PC-9 (cell line): Measurements from ENCODE around the gene CRB2. TPM values are rescaled to one million over a fixed set of nuclear protein-coding genes. Genes with fewer than 3 reads are reported as not detected.

Experiments used
- BruUV-seq: library from RNA; stranded (reverse); fragments of 400-500 nt; replicated peaks from 2 replicates; lab custom pipeline; 2021; lab: Mats Ljungman, UMichigan
- CTCF ChIA-PET: fragments of 300-600 bp; sonication (Branson Sonifier 250); formaldehyde crosslinking; loops from one replicate; lab custom pipeline; 2022; ENCODE audit warnings: antibody characterized with exemption; lab: Charles Lee
- POLR2A ChIA-PET: fragments of 300-600 bp; sonication (Branson Sonifier 250); formaldehyde crosslinking; loops from one replicate; lab custom pipeline; 2022; ENCODE audit warnings: antibody characterized with exemption; ENCODE audit not compliant: unreplicated experiment; lab: Charles Lee
- DNase-seq, 2 experiments: peaks; one replicate each; pipeline versions ENCODE4 v3.0.0 to v3.0.0-alpha.2; 2015 to 2022; ENCODE audit warnings: mixed read lengths in 1 of 2
- H2AFZ ChIP-seq: fragments of 200-600 bp; sonication (generic); 2 replicates; pipeline ENCODE4 v1.8.1; 2017; ENCODE audit warnings: antibody characterized with exemption
- H3F3A ChIP-seq: fragments of 200-600 bp; sonication (generic); 2 replicates; pipeline ENCODE4 v1.8.1; 2017; ENCODE audit warnings: antibody characterized with exemption, mild to moderate bottlenecking, low read depth; ENCODE audit not compliant: insufficient read depth
- H3K27ac ChIP-seq: fragments of 200-600 bp; sonication (generic); 2 replicates; pipeline ENCODE4 v1.6.1; 2016; ENCODE audit warnings: mixed run types
- H3K27me3 ChIP-seq: fragments of 200-600 bp; sonication (generic); 2 replicates; pipeline ENCODE4 v1.6.1; 2016; ENCODE audit warnings: low read depth, mixed run types; ENCODE audit not compliant: insufficient read depth
- H3K36me3 ChIP-seq: fragments of 200-600 bp; sonication (generic); 2 replicates; pipeline ENCODE4 v1.6.1; 2016; ENCODE audit warnings: low read depth, mixed run types
- H3K4me1 ChIP-seq: fragments of 200-600 bp; sonication (generic); replicated peaks from 2 replicates; pipeline ENCODE4 v1.6.1; 2016; ENCODE audit warnings: mixed run types; ENCODE audit not compliant: insufficient read depth
- H3K4me2 ChIP-seq: fragments of 200-600 bp; sonication (generic); 2 replicates; pipeline ENCODE4 v1.6.1; 2017; ENCODE audit warnings: mixed run types
- H3K4me3 ChIP-seq: fragments of 200-600 bp; sonication (generic); 2 replicates; pipeline ENCODE4 v1.6.1; 2016; ENCODE audit warnings: mixed run types
- H3K79me2 ChIP-seq: fragments of 200-600 bp; sonication (generic); 2 replicates; pipeline ENCODE4 v1.6.1; 2017; ENCODE audit warnings: low read depth, mixed run types
- H3K9me2 ChIP-seq: fragments of 200-600 bp; sonication (generic); 2 replicates; pipeline ENCODE4 v1.8.1; 2017; ENCODE audit warnings: mild to moderate bottlenecking; ENCODE audit not compliant: insufficient read depth
- H3K9me3 ChIP-seq: fragments of 200-600 bp; sonication (generic); 2 replicates; pipeline ENCODE4 v1.8.1; 2016; ENCODE audit warnings: low read depth; ENCODE audit not compliant: insufficient read depth
- H4K20me1 ChIP-seq: fragments of 200-600 bp; sonication (generic); 2 replicates; pipeline ENCODE4 v1.8.1; 2017; ENCODE audit not compliant: insufficient read depth
- EZH2 ChIP-seq: fragments of 200-600 bp; sonication (generic); IDR thresholded peaks from 2 replicates; pipeline ENCODE4 v1.8.0; 2017; ENCODE audit warnings: antibody characterized with exemption, low read depth
- intact Hi-C: fragments of 100-400 bp; cut with micrococcal nuclease; formaldehyde crosslinking; loops from one replicate; pipeline ENCODE4 v1.10.0; 2022; ENCODE audit not compliant: unreplicated experiment
- total RNA-seq: library from RNA; stranded (reverse); gene quantifications from 2 replicates; pipeline ENCODE4 v1.2.3, GENCODE V29; 2021
- TF ChIP-seq, protein P1 (sequence below): fragments of 200-600 bp; sonication (generic); conservative IDR thresholded peaks from 2 replicates; pipeline ENCODE4 v1.6.1; 2017; ENCODE audit warnings: mixed run types, antibody characterized with exemption, mild to moderate bottlenecking, moderate library complexity

The CRB2 gene
- total RNA-seq, 1 experiment from 2014 or later: not detected

DNA sequence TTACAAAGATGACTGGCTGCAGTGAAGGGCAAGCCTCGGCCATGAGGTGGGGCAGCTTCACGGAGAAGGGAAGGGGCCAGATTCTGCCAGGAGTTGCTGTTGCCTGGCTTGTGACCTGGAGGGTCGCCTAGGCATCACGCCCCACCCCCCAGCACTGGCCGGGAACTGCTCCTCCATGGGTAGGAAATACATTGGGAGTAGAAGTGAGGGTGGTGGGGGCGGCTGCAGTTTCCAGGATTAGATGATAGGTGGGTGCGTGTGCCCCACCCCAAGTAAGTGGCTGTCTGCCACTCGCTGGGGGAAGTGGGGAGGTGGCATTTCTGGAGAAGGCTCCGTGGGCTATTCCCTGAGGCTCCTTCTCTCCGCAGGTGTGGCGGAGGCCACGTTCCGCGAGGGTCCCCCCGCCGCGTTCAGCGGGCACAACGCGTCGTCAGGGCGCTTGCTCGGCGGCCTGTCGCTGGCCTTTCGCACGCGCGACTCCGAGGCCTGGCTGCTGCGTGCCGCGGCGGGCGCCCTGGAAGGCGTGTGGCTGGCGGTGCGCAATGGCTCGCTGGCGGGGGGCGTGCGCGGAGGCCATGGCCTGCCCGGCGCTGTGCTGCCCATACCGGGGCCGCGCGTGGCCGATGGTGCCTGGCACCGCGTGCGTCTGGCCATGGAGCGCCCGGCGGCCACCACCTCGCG, 16.9 kb downstream of the CRB2 start:
- Histone ChIP-seq H3K9me2 (no peaks in the 10 kb centered on the region), H3K36me3 (no peaks in the 10 kb centered on the region), H3K27me3 (peaks cover 26% of the 10 kb centered on the region), H4K20me1 (peaks cover 4% of the 10 kb centered on the region; the same call in 1 of the 2 replicates), H3K4me1 (no peaks in the 10 kb centered on the region), H3K4me3 (no peak overlapping the region), H3K27ac (no peak overlapping the region), H3K4me2 (no peak overlapping the region), H3K79me2 (no peaks in the 10 kb centered on the region), H3K9me3 (no peaks in the 10 kb centered on the region), H3F3A (peaks cover 4% of the 10 kb centered on the region; the same call in 1 of the 2 replicates), H2AFZ (no peak overlapping the region)
- no TSS peak for BruUV-seq
- ChIA-PET CTCF (no interaction called here), POLR2A (no interaction called here)
- TF ChIP-seq, protein P1, sequence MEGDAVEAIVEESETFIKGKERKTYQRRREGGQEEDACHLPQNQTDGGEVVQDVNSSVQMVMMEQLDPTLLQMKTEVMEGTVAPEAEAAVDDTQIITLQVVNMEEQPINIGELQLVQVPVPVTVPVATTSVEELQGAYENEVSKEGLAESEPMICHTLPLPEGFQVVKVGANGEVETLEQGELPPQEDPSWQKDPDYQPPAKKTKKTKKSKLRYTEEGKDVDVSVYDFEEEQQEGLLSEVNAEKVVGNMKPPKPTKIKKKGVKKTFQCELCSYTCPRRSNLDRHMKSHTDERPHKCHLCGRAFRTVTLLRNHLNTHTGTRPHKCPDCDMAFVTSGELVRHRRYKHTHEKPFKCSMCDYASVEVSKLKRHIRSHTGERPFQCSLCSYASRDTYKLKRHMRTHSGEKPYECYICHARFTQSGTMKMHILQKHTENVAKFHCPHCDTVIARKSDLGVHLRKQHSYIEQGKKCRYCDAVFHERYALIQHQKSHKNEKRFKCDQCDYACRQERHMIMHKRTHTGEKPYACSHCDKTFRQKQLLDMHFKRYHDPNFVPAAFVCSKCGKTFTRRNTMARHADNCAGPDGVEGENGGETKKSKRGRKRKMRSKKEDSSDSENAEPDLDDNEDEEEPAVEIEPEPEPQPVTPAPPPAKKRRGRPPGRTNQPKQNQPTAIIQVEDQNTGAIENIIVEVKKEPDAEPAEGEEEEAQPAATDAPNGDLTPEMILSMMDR: no peak
- no peak for TF ChIP-seq EZH2
- intact Hi-C loops: no loop called here
- DNase-seq: no peak

DNA sequence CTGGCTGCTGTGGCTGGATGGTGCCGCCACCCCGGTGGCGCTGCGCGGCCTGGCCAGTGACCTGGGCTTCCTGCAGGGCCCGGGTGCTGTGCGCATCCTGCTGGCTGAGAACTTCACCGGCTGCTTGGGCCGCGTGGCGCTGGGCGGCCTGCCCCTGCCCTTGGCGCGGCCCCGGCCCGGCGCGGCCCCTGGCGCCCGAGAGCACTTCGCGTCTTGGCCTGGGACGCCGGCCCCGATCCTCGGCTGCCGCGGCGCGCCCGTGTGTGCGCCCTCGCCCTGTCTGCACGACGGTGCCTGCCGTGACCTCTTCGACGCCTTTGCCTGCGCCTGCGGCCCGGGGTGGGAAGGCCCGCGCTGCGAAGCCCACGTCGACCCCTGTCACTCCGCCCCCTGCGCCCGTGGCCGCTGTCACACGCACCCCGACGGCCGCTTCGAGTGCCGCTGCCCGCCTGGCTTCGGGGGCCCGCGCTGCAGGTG, 17.5 kb downstream of the CRB2 start:
- Histone ChIP-seq H3K27ac (no peak overlapping the region), H3K4me1 (no peaks in the 10 kb centered on the region), H3K4me3 (no peak overlapping the region), H4K20me1 (peaks cover 4% of the 10 kb centered on the region; the same call in 1 of the 2 replicates), H3K36me3 (no peaks in the 10 kb centered on the region), H3F3A (peaks cover 4% of the 10 kb centered on the region; the same call in 1 of the 2 replicates), H3K79me2 (no peaks in the 10 kb centered on the region), H2AFZ (no peak overlapping the region), H3K4me2 (no peak overlapping the region), H3K9me3 (no peaks in the 10 kb centered on the region), H3K9me2 (no peaks in the 10 kb centered on the region), H3K27me3 (peaks cover 21% of the 10 kb centered on the region)
- BruUV-seq: no TSS peak
- CTCF ChIA-PET: no interaction called here
- TF ChIP-seq, protein P1: no peak
- no peak for TF ChIP-seq EZH2
- intact Hi-C loops: no loop called here
- DNase-seq: no peak
- POLR2A ChIA-PET: no interaction called here

DNA sequence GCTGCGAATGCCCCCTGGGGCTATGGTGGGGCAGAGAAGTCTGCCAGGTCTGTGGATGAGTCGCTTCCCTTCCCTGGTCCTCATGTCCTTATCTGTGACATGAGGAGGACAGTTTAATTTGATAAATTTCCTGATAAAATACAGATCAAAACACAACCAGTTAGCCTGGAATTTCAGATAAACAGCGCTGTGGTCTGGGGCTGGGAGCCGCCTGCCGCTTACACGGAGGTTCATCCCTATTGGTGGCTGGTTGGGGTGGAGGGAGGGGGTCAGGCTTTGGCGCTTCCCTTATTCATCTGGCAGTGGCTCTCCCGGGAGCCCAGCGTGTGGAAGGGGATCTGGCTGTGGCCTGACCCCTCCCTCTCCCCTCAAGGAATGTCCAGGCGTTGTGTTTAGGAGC, 17.9 kb downstream of the CRB2 start:
- peak in 1 of 2 experiments; percentile 25 for DNase-seq
- Histone ChIP-seq H3K36me3 (no peaks in the 10 kb centered on the region), H3K4me1 (no peaks in the 10 kb centered on the region), H3K4me2 (no peak overlapping the region), H3K9me2 (no peaks in the 10 kb centered on the region), H3K79me2 (no peaks in the 10 kb centered on the region), H3K9me3 (no peaks in the 10 kb centered on the region), H3K27ac (no peak overlapping the region), H2AFZ (no peak overlapping the region), H3K4me3 (no peak overlapping the region), H4K20me1 (peaks cover 4% of the 10 kb centered on the region; the same call in 1 of the 2 replicates), H3F3A (peaks cover 4% of the 10 kb centered on the region; the same call in 1 of the 2 replicates), H3K27me3 (peaks cover 19% of the 10 kb centered on the region)
- no TSS peak for BruUV-seq
- CTCF ChIA-PET: interaction anchor here (0.5 kb wide), 1 partner anchor 192 kb away, joined by 5 read pairs; no protein-coding TSS in a partner anchor
- POLR2A ChIA-PET: no interaction called here
- intact Hi-C loops: no loop called here
- TF ChIP-seq, protein P1: no peak
- no peak for TF ChIP-seq EZH2
